Epithelial cell of esophagus (primary cell): ENCODE data around the gene ALKAL2.

Experiments used
- DNase-seq: peaks from one replicate; pipeline ENCODE4 v3.0.0; 2010; ENCODE audit warnings: low read depth
- H3K4me3 ChIP-seq: 2 replicates; pipeline ENCODE4 v1.5.1; 2011; ENCODE audit warnings: mild to moderate bottlenecking, low read length, control low read depth
- TF ChIP-seq, protein P1 (sequence below): IDR thresholded peaks from 2 replicates; pipeline ENCODE4 v1.5.1; 2011; ENCODE audit warnings: low read depth, mild to moderate bottlenecking, low read length, control low read depth, inconsistent platforms; ENCODE audit not compliant: insufficient read depth; ENCODE audit errors: missing control alignments

The ALKAL2 gene

DNA sequence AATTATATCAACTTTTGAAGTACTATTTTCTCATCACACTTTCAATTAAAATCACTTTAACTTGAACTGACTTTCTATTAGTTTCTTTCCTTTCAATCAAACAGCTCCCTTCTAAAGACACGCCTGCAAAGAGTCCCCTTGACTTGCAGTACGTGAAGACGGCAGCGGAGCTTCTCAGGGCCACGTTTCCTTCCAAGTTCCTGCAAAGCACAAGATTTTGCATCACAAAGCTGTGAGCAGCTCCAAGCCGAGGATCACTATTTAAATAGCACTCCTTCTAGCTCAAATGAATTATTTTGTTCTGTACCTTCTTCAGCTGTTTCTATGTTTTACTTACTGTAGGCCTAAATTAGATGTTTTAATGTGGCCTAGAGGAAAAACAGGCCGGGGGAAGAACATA lies 54.9 kb downstream of the ALKAL2 start:
- TF ChIP-seq, protein P1, sequence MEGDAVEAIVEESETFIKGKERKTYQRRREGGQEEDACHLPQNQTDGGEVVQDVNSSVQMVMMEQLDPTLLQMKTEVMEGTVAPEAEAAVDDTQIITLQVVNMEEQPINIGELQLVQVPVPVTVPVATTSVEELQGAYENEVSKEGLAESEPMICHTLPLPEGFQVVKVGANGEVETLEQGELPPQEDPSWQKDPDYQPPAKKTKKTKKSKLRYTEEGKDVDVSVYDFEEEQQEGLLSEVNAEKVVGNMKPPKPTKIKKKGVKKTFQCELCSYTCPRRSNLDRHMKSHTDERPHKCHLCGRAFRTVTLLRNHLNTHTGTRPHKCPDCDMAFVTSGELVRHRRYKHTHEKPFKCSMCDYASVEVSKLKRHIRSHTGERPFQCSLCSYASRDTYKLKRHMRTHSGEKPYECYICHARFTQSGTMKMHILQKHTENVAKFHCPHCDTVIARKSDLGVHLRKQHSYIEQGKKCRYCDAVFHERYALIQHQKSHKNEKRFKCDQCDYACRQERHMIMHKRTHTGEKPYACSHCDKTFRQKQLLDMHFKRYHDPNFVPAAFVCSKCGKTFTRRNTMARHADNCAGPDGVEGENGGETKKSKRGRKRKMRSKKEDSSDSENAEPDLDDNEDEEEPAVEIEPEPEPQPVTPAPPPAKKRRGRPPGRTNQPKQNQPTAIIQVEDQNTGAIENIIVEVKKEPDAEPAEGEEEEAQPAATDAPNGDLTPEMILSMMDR: no peak
- no peak for DNase-seq
- H3K4me3 ChIP-seq: no peak overlapping the region

DNA sequence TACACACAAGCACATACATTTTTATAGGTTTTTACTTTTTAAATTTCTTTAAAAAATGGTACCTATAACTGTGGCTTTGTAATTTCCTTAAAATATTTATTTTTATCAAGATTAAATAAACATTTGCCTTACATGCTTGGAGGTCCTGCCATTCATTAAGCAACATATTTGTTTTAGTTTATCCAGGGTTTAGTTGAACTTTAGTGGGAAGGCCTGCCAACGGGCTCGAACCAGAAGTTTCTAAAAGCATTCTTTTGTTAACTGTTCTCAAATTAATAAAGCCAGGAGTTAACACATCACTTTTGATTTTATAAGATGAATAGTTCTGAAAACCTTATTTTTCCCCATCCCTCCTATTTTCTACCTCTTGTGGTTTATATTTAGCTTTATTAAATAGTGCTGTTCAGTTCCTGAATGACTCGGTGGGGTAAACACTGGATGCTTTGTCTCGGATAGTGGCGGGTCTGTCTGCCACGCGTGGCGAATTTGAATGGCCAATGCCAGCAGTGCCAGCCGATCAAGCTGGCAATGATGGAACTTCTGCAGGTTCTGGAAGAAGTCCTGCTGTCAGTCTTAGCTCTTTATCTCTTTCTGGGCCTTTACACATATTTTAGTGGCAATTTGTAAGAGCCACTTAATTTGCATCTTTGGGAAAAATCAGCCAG lies 56.2 kb downstream of the ALKAL2 start:
- TF ChIP-seq, protein P1: no peak

More for the DNA sequence above, 56.2 kb downstream of the ALKAL2 start:
- H3K4me3 ChIP-seq: no peak overlapping the region
- no peak for DNase-seq
